ENCODE measurements around the gene TXNL4A.

TXNL4A gene

DNA sequence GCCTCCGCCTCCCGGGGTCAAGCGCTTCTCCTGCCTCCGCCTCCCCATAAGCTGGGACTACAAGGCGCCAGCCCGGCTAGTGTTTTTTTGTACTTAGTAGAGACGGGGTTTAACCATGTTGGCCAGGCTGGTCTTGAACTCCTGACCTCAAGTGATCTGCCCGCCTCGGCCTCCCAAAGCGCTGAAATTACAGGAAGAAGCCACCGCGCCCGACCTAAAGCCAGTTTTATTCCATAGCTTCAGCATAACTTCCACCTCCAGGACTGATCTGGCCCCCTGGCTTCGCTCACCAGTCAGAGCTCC lies 783 bp upstream of the TXNL4A start:
- TF ChIP-seq, protein P1, sequence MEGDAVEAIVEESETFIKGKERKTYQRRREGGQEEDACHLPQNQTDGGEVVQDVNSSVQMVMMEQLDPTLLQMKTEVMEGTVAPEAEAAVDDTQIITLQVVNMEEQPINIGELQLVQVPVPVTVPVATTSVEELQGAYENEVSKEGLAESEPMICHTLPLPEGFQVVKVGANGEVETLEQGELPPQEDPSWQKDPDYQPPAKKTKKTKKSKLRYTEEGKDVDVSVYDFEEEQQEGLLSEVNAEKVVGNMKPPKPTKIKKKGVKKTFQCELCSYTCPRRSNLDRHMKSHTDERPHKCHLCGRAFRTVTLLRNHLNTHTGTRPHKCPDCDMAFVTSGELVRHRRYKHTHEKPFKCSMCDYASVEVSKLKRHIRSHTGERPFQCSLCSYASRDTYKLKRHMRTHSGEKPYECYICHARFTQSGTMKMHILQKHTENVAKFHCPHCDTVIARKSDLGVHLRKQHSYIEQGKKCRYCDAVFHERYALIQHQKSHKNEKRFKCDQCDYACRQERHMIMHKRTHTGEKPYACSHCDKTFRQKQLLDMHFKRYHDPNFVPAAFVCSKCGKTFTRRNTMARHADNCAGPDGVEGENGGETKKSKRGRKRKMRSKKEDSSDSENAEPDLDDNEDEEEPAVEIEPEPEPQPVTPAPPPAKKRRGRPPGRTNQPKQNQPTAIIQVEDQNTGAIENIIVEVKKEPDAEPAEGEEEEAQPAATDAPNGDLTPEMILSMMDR (IDR thresholded peaks at IDR 0.05; ENCODE audit: insufficient read depth, missing control alignments): no peak
- FAIRE-seq (no peak), DNase-seq (ENCODE audit: insufficient read length, low spot score) (no peak)

DNA sequence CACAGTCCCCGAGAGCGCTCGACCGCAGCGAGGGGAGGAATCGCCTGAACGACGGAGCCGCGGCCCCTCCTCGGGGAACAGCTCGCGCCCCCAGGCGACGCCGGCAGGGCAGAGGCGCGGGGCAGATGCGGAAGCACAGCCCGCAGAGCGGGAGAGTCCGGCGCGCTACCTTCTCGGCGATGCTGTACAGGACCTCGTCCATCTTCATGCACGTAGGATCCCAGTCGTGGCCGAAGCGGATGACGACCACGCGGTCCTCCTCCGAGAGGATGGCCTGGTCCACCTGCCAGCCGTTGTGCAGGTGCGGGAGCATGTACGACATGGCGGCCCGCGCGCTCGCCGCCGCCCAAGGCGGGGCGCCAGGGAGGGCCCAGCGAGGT lies 302 bp downstream of the TXNL4A start:
- DNase-seq (ENCODE audit: insufficient read length, low spot score) (peak; percentile 76), FAIRE-seq (no peak)
- TF ChIP-seq, protein P1 (IDR thresholded peaks at IDR 0.05; ENCODE audit: insufficient read depth, missing control alignments): peak; percentile 34

DNA sequence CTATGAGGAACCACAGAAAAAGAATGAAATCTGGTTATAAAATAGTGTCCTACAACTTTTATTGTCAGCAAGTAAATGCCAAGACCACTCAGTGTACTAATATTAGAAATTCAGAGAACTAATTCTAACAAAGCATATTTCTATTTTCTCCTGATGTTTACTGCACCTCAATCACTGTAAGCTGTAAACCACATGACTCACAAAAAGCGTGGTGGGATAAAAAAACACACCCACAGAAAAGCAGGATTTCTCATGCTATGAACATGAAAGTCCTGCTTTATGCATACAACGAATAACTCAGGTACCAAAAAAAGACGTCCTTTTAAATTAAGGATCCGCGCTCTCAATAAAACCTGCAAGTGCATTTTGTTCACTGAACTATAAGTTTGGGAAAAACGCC lies 797 bp downstream of the TXNL4A start:
- DNase-seq (ENCODE audit: insufficient read length, low spot score): no peak
- TF ChIP-seq, protein P1 (IDR thresholded peaks at IDR 0.05; ENCODE audit: insufficient read depth, missing control alignments): no peak

DNA sequence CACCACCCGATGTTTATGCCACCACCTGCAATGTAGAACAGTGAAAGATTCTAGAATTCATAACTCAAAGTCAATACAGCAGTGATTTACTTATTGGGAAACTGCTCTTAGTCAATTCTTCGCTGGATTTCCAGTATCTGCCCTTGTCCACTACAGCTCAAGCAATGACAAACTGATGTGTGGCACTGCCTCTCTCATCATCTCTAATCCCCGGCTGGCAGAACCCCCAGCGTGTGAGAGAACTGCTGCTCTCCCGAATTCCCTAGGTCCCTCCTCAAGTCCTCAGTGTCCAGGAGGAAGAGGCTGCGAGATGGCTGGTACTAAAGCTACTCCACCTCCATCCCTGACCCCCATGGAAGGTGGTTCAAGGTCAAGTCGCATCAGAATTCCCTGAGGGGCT lies 1.6 kb downstream of the TXNL4A start:
- DNase-seq (ENCODE audit: insufficient read length, low spot score) (no peak), FAIRE-seq (no peak)
- TF ChIP-seq, protein P1 (IDR thresholded peaks at IDR 0.05; ENCODE audit: insufficient read depth, missing control alignments): no peak

More for the DNA sequence above, 797 bp downstream of the TXNL4A start:
- no peak for FAIRE-seq

DNA sequence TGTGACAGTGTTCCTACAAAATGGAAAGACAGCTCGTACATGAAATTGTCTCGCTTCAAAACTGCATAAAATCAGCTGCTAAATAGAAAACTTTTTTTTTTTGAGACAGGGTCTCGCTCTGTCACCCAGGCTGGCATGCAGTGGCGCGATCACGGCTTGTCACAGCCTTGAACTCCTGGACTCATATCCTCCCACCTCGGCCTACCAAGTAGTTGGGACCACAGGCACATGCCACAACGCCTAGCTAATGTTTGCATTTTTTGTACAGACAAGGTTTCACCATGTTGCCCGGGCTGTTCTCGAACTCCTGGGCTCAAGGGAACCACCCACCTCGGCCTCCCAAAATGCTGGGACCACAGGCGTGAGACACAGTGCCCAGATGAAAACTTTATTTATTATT lies 3.2 kb downstream of the TXNL4A start:
- TF ChIP-seq, protein P1 (IDR thresholded peaks at IDR 0.05; ENCODE audit: insufficient read depth, missing control alignments): no peak
- DNase-seq (ENCODE audit: insufficient read length, low spot score) (no peak), FAIRE-seq (no peak)

DNA sequence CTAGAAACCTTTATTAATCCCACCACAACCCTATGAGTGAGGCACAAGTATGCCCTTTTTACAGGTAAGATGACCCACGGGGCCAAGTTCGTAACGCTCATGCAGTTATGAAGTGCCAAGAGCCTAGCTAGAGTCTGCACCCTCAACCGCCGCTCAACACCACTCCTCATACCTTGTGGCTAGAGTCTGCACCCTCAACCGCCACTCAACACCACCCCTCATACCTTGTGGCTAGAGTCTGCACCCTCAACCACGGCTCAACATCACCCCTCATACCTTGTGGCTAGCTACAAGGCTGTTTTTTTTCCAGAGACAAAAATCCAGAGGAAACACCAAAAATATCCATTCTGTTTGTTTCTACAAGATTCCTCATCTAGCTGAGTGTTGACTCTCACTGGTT lies 4.6 kb downstream of the TXNL4A start:
- TF ChIP-seq, protein P1 (IDR thresholded peaks at IDR 0.05; ENCODE audit: insufficient read depth, missing control alignments): no peak
- peak; percentile 96 for FAIRE-seq

DNA sequence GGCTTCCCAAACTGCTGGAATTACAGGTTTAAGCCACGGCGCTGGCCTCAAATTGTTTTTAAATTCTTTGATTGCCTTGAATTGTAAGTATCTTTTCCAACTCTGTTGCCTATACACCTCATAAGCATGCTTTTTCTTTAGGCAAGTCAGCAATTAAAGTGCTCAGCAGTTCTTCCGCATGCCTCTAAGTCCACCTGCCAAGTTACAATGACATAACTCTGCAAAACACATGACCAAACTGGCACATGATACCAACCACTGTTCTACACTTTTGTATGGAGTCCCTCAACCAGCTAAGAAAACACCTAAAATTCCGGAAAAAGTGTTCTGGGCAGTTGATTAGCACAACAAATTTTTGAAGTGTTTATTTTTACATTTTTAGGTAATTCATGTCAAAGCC lies 5.1 kb downstream of the TXNL4A start:
- DNase-seq (ENCODE audit: insufficient read length, low spot score) (no peak), FAIRE-seq (no peak)
- TF ChIP-seq, protein P1 (IDR thresholded peaks at IDR 0.05; ENCODE audit: insufficient read depth, missing control alignments): no peak

More for the DNA sequence above, 4.6 kb downstream of the TXNL4A start:
- no peak for DNase-seq (ENCODE audit: insufficient read length, low spot score)
